HG03095 (cell line): ENCODE measurements around the gene CLCF1.

Experiments used
- ATAC-seq: cut with Tn5 transposase; IDR thresholded peaks from one replicate; pipeline ENCODE4 v1.9.1; 2021; ENCODE audit warnings: moderate library complexity; ENCODE audit not compliant: unreplicated experiment

Gene CLCF1

GRCh38 chr11:67364169-67364568 lies 9.2 kb downstream of the CLCF1 start:
- ATAC-seq, result no peak

DNA sequence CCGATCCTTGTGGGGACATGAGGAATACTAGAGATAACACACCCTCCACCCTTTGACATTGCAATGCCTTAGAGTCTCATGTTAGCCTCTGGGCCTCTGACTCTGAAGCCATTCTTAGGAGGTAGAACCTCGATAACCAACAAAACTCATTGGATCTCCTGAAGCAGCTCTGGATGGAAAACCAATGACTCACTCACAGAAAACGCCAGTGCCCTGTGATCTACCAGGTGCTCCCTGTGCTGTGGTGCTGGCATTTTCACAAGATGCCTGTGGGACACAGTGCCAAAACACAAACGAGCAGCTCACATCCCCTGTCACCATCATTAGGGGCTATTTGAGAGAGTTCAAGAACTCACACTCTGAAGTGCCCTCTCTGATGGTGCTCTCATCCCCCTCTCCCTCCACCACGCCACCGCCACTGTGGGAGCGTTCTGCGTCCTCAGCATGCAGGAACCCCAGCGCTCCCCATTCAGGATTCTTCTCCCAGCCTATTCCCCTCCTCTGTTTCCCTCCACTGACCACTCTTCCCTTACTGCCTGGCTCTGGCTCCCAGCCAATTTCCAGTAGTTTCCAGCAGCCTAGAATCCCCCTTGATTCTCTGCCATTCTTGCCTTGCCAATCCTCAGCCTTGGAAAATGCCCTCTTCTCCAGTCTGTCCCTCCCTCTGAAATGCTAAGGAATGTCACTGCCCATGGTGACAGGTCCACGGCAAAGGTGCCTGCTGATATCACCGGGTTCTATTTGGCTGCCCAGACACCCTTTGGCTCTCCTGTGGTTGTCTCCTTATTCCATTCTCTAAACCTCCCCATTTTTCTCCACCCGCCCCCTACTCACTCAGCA lies 15.3 kb downstream of the CLCF1 start:
- ATAC-seq, result no peak

DNA sequence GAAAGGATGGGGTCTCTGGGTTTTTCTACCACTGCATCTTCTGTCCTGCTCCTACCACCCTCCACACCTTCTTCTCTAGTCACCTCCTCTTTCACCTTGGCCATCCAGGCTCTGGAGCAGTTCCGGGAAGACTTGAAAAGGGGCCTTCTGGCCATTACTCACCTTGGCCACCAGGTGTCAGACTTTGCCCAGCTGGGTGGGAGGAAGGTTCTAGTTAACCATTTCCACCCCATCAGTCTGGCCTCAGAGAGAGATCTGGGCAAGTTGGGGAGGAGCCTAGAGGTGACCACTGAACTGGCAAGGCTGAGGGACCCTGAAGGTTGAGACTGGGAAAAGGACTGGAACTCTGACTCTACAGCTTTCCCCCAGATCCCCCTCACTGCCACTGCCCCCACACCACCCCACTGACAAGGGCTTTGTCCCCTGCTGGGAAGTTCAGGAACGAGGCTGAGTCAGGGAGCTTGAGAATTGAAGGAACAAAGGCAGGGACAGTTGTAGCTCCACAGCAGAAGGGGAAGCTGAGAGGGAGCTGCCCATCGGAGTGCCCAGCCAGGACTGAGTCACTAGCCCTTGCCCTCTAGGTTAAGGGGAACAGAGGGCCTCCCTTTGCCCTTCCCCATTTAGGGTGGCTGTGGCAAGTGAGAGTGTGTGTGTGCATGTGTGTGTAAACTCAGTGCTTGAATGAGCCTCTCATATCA lies 16.4 kb downstream of the CLCF1 start:
- no peak for ATAC-seq

- ATAC-seq, result no peak
These were observed 17.0 kb downstream of the CLCF1 start for GRCh38 chr11:67356387-67356863.

GRCh38 chr11:67355794-67356386 lies 17.5 kb downstream of the CLCF1 start:
- no peak for ATAC-seq

GRCh38 chr11:67355023-67355793 lies 18.2 kb downstream of the CLCF1 start:
- no peak for ATAC-seq

DNA sequence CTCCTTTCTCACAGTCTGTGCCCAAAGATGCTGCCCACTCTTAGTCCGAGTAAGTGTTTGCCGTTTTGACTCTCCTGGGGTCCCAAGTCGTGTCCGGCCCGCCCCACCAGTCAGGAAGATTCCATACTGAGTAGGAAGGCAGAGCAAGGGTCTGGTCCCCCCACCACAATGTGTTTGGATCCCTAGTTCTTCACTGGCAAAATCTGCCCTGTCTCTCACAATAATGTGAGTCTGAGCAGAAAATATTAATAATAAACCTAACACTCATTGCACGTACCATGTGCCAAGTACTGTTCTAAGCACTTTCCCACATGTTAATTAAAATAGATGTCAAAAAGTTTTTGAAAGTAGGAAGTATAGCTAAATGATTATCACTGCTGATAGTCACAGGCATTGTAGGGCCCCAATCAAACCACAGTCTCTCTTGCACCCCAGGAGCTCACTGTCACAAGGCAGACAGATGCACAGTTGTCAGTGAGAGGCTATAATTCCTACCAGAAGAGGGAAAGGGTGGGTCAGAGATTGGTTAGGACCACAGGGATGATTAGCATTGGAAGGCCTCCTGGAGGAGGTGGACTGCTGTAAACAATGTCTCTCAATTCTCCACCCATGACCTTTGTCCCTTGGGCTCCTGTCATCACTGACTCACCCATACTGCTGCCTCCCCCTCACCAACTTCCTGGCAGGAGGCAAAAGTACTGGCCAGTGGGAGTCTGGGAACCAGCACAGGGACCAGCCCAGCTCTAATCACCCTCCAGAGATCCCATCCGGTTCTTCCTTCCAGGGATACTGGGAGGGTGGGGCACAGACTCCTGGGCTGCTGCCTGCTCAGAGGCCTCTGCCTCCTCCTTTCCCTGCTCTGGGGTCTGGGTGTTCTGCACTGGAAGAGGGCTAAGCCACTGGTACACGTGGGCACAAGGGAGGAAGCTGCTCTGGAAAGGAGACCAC lies 19.0 kb downstream of the CLCF1 start:
- no peak for ATAC-seq

DNA sequence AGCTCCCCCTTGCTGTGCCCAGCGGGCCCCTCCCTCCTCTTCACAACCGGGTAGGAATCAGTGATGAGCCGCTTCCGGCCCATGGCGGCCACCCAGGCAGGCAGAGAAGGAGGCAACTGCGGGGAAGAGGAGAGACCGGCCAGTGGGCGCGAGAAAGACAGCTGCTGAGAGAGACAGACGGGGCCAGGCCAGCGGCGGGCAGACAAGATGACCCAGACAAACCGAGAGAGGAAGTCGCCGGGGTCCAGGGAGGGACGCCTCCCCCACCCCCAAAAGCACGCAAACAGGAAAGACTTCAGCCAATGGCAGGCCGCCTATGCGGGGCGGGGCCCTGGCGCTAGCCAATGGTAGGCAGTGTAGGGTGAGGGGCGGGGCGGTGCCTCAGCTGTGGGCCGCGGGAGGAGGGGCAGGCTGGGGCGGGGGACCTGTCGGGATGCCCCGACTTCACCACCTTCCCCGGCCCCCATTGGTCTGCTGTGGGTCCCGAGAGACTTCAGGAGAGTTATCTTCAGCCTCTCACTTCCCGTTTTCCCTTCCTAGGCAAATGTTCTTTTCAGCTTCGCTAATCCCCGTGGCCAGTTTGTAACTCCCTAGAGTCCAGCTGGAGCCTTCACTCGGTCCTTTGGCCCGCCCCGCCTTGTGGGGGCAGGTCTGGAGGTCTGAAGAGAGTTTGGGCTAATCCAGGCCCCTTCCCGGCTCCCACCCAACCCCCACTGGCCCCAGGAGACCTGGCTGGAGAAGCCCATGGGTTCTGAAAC lies 19.9 kb downstream of the CLCF1 start, which contains the start of gene POLD4:
POLD4 (minus strand) TSS at position 230 of the 758 bp plus-strand sequence; CDS start at position 83, 147 bp downstream.
- peak; percentile 62 for ATAC-seq

- peak; percentile 5 for ATAC-seq
These were observed 20.7 kb downstream of the CLCF1 start for GRCh38 chr11:67352546-67353316.

DNA sequence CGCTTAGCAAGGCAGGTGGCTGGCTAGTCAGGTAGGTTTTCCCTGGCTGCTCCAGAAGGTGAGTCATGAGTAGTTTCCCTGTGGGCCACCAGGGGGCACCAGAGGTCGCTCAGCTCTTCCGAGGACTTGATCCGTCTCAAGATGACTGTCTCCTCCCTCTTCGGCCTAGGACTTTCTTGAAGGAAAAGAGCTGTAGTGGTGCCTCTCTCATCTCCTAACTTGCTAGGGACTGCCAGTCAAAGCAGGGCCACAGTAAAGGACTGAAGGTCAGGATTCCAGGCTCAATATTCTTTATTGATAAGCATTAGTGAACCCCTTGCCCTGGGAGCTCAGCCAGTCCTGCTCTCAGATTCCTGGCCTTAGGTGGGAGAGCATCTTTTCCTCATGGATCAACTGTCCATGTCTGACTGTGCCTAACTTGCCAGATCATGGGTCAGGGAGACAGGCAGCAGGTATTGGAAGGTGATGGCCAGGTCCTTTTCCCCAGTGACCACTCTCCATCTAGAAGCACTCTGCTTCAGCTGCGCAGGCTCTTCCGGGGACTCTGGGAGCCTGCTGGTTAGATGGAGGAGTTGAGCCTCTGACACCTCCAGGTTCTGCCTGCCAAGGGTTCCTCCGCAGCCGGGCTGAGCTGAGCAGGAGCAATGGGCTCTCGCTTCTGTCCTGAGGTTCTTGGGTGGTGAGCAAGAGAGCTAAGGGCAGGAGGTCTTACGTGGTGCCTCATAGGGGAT lies 22.0 kb downstream of the CLCF1 start:
- ATAC-seq, result no peak

- ATAC-seq, result no peak
These were observed 23.4 kb downstream of the CLCF1 start for GRCh38 chr11:67349928-67350465.

DNA sequence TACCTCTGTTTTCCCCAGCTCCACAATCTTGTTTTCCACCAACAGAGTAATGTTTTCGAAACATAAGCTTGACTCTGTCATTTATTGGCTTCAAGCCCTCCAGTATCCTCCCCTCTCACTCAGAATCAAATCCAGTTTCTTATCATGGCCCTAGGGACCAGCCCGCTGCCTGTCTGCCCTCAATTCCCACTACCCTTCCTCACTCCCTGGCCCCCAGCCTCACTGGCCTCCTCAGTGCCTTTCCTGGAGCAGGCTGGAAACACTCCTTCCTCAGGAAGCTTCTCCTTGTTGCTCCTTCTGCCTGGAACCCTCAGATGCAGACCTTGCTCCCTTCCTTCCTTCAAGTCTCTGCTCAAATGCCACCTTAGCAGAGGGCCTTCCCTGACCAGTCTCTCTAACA lies 23.9 kb downstream of the CLCF1 start:
- ATAC-seq, result no peak

GRCh38 chr11:67349036-67349435 lies 24.4 kb downstream of the CLCF1 start:
- ATAC-seq, result no peak

DNA sequence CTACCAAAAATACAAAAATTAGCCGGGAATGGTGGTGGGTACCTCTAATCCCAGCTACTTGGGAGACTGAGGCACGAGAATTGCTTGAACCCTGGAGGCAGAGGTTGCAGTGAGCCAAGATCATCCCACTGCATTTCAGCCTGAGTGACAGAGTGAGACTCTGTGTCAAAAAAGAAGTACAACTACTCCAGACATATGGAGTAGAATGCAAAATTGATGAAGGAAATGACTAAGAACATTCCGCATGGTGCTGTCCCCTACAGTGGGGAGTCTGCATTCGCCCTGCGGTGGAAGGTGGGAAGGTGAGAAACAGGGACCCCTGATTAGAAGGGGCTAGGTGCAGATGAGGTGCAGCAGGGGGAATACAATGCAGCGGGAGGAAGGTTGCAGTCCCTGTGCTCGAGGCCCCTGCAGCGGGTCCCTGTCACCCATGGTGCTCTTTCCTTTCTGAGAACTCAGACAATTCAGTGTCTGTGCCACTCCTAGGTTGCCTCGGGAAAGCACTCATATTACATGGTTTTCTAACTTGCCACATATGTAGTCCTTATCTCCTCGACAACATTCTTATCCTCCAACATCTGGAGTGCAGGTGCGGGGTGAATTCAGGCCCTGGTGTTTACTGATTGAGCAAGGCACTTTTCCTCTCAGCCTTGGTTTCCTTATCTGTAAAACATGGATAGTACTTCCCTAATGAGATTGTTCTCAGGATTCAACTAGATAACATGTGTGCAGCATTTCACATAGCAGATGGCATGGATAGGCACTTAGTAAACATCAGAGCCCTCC lies 25.2 kb downstream of the CLCF1 start:
- no peak for ATAC-seq

- ATAC-seq, result no peak
These were observed 27.2 kb downstream of the CLCF1 start for GRCh38 chr11:67345920-67346819.
